ENCODE measurements around the gene PPP3CA.
"Not testable (repeated sequence)": the region's sequence is repeated elsewhere in the genome, so short reads cannot be mapped to it uniquely, and the experiment has no call there.

The PPP3CA gene

DNA sequence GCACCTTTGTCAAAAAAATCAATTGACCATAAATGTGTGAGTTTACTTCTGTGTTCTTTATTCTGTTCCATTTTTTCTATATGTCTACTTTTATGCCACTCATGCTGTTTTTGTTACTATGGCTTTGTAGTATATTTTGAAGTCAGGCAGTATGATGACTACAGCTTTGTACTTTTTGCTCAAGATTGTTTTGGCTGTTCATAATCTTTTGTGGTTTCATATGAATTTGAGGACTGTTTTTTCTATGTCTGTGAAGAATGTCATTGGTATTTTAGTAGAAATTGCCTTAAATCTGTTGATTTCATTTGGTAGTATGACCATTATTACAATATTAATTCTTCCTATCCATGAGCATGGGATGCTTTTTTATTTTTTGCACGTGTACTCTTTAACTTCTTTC is 346.8 kb downstream of the PPP3CA start:
- DNase-seq (ENCODE audit: low read depth): no peak

DNA sequence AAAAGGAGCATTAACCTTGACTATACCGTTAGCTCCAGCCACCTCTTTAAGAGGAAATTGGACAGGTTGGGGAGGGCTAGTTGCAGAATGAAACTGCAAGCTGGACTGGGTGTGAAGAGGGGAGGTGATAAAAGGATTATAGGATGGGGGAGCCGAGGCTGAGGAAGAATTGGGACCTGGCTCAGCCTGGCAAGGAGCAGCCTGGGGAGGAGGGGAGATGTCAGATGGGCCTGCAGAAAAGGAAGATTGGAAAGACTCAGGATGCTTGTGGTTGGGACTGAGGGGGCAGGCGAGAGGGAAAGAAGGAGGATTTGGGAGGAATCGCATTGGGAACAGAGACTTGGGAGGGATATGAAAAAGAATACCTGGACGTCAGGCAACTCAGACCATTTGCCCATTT is 351.7 kb downstream of the PPP3CA start:
- DNase-seq (ENCODE audit: low read depth): no peak

DNA sequence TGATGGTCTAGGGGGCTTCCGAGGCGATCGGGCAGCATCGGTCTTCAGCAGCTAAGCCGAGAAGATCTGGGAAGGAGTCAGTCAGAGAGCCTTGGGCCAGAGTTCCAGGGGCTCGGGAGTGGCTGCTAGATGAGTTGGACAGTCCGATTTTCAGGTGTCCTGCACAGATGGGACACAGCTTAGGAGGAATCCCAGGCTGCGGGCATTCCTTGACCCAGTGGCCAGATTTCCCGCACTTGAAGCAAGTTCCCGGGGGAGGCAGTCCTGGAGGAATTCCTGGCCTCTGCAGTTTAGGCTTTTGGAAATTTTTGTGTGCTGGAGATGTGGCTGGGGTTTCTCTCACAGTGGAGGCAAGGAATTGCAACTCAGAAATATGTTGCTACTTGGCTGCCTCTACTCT is 352.3 kb downstream of the PPP3CA start:
- not testable (repeated sequence) for DNase-seq (ENCODE audit: low read depth)

- DNase-seq (ENCODE audit: low read depth): not testable (repeated sequence)
Measured at GRCh38 chr4:100991332-100992069, 355.8 kb downstream of the PPP3CA start.

DNA sequence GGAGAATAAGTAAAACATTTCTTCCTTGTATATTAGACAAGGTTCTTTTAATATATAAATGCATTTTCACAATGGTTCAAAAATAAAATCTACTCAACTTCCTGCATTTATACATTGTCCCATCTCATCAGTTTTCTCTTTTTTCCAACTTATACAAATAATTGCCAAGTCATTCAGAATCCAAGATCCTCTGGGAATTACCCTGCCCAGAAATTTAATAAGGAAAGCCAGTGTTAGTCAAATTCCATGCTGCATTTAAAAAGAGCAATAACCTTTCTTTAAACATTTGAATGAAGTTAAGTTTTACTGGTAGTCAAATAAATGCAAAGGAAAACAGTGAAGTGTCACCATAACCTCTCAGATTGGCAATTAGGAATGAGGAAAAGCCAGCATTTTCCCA is 357.9 kb downstream of the PPP3CA start:
- no peak for DNase-seq (ENCODE audit: low read depth)

DNA sequence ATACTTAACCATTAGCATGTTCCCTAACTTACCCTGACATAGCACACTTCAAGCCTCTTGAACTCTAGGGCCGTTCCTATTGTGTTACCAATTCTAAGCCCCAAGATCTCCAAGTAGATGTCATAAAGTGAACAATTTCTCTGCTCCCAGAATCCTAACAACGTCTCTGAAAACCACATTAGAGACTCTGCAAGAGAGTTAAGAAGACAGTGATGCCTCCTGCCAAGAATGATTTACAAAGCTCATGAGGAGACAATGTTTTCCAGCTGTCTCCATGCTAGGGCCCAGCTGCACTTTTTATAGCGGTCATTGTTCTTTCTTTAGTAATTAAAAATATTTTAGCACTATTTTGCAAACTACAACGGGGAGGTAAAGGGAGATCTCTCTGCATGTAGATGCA is 358.4 kb downstream of the PPP3CA start:
- DNase-seq (ENCODE audit: low read depth): peak; percentile 16

- no peak for DNase-seq (ENCODE audit: low read depth)
Measured at GRCh38 chr4:100986360-100986868, 360.9 kb downstream of the PPP3CA start.

GRCh38 chr4:100985576-100985975 is 361.8 kb downstream of the PPP3CA start:
- DNase-seq (ENCODE audit: low read depth): no peak

- peak; percentile 45 for DNase-seq (ENCODE audit: low read depth)
Measured at GRCh38 chr4:100984901-100985300, 362.4 kb downstream of the PPP3CA start.

DNA sequence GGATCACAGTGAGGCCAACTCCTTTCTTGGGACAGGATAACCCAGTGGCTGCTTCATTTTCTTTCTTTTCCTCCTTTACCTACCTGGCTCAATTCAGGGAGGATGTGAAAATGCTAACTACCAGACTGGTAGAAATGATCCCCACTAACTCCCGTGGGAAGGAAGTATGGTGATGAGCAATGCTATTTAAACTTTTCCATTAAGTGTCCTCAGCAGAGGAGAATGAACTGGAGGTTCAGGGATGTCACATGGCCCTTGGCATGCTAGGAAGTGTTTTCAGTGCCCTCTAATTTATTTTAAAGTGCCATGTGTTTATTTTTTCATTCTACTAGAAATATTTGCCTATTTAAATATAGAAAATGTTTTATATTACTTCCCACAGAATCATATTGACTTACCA is 363.9 kb downstream of the PPP3CA start:
- no peak for DNase-seq (ENCODE audit: low read depth)

DNA sequence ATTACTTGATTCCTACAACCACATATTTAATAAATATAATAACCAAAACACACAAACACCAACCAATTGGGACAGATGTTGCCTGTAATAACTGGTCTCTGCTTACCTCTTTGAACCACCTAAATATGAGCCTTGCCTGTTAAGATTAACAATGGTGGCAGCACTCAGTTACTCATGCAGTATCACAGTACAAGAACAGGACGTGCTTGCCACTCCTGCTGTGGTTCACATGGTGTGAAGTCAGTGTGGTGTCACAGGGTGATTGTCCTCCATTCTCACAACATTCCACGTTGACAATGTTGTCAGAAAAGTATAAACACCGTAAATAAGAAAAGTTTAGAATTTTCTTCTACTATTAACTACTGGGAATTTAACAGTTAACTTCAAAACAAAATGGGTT is 365.0 kb downstream of the PPP3CA start:
- no peak for DNase-seq (ENCODE audit: low read depth)

DNA sequence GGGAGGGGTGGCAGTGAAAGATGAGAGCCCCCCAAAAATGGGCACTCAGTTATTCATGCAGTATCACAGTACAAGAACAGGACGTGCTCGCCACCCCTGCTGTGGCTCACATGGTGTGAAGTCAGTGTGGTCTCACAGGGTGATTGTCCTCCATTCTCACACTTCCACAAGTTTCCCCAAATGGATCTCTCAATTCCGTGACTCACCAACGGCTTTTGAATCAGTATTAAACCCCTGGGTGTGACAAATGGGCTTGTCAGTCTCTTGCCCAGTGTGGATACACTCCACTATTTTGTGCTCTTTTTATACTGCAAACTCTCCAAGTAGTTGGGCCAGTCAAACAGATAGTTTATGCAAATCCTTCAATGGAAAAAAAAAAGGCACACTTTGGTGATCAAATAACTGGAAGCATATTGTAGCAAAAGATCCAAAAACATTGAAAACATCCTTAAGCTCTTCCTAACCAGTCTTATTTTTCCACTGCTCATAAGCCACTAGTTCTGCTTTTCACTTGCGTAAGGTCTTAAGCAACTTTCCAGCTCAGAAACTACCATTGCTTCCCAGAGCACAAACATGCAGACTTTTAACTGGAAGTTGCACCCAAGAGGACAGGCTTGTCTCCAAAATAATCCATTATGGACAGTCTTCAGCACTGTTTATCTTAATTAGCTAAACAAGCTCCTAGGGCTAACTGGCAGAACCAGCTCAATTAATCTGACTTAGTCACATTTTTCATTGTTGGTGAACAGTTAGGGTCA is 365.7 kb downstream of the PPP3CA start:
- peak; percentile 28 for DNase-seq (ENCODE audit: low read depth)

- DNase-seq (ENCODE audit: low read depth): no peak
Measured at GRCh38 chr4:100979736-100980135, 367.6 kb downstream of the PPP3CA start.

DNA sequence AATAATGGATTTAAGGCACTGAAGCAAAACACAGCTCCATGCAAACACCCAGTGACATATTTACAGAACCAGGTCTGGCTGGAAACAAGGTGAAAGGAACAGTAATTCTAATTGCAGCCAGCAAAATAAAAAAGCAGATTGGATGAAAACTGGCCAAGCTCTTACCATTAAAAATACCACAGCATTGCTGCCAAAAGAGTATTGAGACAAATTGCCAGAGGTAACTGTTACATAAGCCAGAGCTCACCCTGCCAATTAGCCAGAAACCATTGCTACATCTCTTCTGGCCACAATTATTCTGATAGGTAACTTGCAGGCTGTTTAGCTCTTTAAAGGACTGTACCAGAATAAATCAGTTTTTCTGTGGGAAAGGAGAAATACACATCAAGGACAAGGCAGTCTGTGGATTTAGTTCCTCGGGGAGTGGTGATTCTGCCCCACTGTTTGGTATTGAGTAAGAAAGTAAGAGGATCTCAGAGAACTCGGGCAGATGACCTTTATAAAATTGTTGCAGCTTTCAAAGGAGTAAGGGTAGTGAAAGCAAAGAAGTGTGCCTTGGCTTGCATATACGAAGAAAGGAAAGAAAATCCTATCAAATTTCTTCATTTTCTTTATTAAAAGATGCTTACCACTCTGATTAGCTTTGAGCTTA is 369.5 kb downstream of the PPP3CA start:
- DNase-seq (ENCODE audit: low read depth): no peak

GRCh38 chr4:100977274-100977673 is 370.1 kb downstream of the PPP3CA start:
- no peak for DNase-seq (ENCODE audit: low read depth)

All from GM04504 (cell line).